Left lung (tissue), 10 donors: ENCODE data around the gene ATXN3L. TPM values are rescaled to one million over a fixed set of nuclear protein-coding genes. Genes with fewer than 3 reads are reported as not detected.

Source experiments
- ATAC-seq: fragments of 200-7000 bp; cut with Tn5 transposase; one replicate; pipeline ENCODE4 v1.9.1; 2020; ENCODE audit warnings: moderate library complexity
- DNase-seq, 4 donors: peaks; one replicate each; pipeline ENCODE4 v3.0.0-alpha.2; 2013 to 2020
- H3K27ac ChIP-seq, 2 donors: fragments of 200-600 bp; sonication (generic) in 1 of 2; one replicate each; pipeline versions ENCODE4 v1.5.0 to v1.8.0; 2020 to 2021
- H3K27me3 ChIP-seq, 2 donors: fragments of 200-600 bp; sonication (generic) in 1 of 2; one replicate each; pipeline versions ENCODE4 v1.5.0 to v1.8.0; 2020 to 2021
- H3K36me3 ChIP-seq, 2 donors: fragments of 200-600 bp; sonication (generic) in 1 of 2; one replicate each; pipeline versions ENCODE4 v1.5.0 to v1.8.0; 2020 to 2021
- H3K4me1 ChIP-seq, 2 donors: fragments of 200-600 bp; one replicate each; pipeline ENCODE4 v1.8.0; 2021
- H3K4me3 ChIP-seq, 2 donors: fragments of 200-600 bp; sonication (generic) in 1 of 2; one replicate each; pipeline versions ENCODE4 v1.5.0 to v1.8.0; 2020 to 2021; ENCODE audit warnings: mild to moderate bottlenecking in 1 of 2
- H3K9me3 ChIP-seq, 2 donors: fragments of 200-600 bp; sonication (generic) in 1 of 2; one replicate each; pipeline versions ENCODE4 v1.5.0 to v1.8.0; 2020 to 2021
- CTCF ChIP-seq, 2 donors: fragments of 200-600 bp; sonication (generic) in 1 of 2; IDR thresholded peaks; one replicate each; pipeline versions ENCODE4 v1.5.0 to v1.8.0; 2021; ENCODE audit warnings: antibody characterized with exemption in 2 of 2
- intact Hi-C, 2 donors: fragments of 100-400 bp; cut with DNase I; formaldehyde crosslinking; loops; one replicate each; pipeline versions ENCODE4 v1.11.2 to v1.14.2; 2022
- polyA plus RNA-seq, 6 donors: library from polyadenylated mRNA; unstranded; fragments of 120-200 nt; gene quantifications; one replicate each; pipeline ENCODE4 v1.2.1, GENCODE V29; 2013; ENCODE audit not compliant: insufficient read length in 6 of 6
- total RNA-seq, 2 donors: library from RNA; stranded (reverse); fragmentation: NEBNext Ultra II Directional; extraction: Animal tissue kit (Norgen Biotek cat#: 25700); gene quantifications; one replicate each; pipeline ENCODE4 v1.2.1, GENCODE V29; 2021
- donor health status: DM: no; HTN: yes; CAD: no.
- donor health status: DM: no; HTN: no; CAD: no.

The ATXN3L gene
- total and polyA plus RNA-seq, 8 donors = not detected

DNA sequence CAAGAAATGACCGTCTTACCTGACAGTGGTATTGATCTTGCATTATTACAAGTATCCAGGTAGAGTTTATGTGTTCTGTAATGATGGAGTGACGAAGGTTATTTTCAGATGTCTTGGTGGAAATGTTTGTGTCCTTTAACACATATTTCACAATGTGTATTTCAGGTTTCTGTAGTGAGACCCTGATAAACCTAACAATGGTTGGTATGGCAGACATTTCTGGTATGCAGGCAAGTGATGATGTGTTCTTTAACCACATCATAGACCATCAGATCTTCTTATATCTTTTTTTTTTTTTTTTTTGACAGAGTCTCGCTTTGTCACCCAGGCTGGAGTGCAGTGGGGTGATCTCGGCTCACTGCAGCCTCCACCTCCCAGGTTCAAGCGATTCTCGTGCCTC is 14.6 kb upstream of the ATXN3L start:
- no peak for TF ChIP-seq CTCF (IDR thresholded peaks at IDR 0.05)
- DNase-seq (no peak), ATAC-seq (no peak)
- Histone ChIP-seq H3K27me3 (no peaks in the 10 kb centered on the region), H3K36me3 (no peaks in the 10 kb centered on the region), H3K4me3 (no peak overlapping the region), H3K4me1 (no peaks in the 10 kb centered on the region), H3K9me3 (no peaks in the 10 kb centered on the region), H3K27ac (no peak overlapping the region)
- intact Hi-C loops = no loop called here

GRCh38 chrX:13330446-13330845 is 10.6 kb upstream of the ATXN3L start:
- no peak for TF ChIP-seq CTCF (IDR thresholded peaks at IDR 0.05)
- ATAC-seq (no peak), DNase-seq (no peak)
- no peak overlapping the region for H3K27ac ChIP-seq
- H3K27me3 ChIP-seq = no peaks in the 10 kb centered on the region
- H3K36me3 ChIP-seq = no peaks in the 10 kb centered on the region
- no peaks in the 10 kb centered on the region for H3K9me3 ChIP-seq
- H3K4me3 ChIP-seq = no peak overlapping the region
- no peaks in the 10 kb centered on the region for H3K4me1 ChIP-seq
- intact Hi-C loops = no loop called here

DNA sequence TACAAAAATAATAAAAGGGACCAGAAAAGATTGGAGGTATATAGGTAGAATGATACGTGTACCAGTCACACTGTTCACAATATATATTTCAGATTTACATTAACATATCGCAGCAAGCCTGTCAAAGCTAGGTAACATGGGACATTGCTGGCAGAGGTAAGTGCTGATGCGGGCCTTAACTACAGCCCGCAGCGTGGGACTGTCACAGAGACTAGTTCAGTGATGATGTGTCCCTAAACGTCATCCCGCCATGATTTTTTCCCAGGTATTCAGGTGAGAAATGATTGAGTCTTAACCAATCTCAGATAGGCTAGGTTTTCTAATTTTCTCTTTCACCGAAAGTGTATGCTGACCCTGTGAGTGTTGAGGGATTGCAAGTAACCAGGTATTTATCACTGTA is 7.8 kb upstream of the ATXN3L start:
- Histone ChIP-seq H3K4me3 (no peak overlapping the region), H3K27ac (no peak overlapping the region), H3K36me3 (no peaks in the 10 kb centered on the region), H3K4me1 (no peaks in the 10 kb centered on the region), H3K9me3 (no peaks in the 10 kb centered on the region), H3K27me3 (no peaks in the 10 kb centered on the region)
- intact Hi-C loops = no loop called here
- no peak for DNase-seq
- no peak for TF ChIP-seq CTCF (IDR thresholded peaks at IDR 0.05)
- no peak for ATAC-seq

DNA sequence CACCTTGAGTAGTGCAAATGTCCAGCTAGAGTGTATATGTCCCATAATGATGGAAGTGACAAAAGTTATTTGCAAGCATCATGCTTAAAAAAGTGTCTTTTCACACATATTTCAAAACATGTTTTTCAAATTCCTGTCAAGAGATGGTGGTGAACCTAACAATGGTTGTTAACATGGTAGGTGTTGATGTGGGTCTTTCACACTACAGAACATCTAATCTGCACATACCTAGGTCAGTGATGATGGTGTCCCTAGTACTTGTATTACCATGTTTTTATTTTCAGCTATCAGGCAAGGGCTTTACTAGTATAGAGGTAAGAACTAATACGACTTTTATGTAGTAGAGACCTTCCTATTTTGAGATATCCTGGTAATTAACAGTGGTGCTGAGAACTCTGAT is 3.4 kb upstream of the ATXN3L start:
- H3K27me3 ChIP-seq = peaks cover 0 to 4% of the 10 kb centered on the region in 2 donors
- H3K9me3 ChIP-seq = no peaks in the 10 kb centered on the region
- ATAC-seq = no peak
- H3K36me3 ChIP-seq = no peaks in the 10 kb centered on the region
- no peak overlapping the region for H3K27ac ChIP-seq
- H3K4me3 ChIP-seq = no peak overlapping the region
- no peak for TF ChIP-seq CTCF (IDR thresholded peaks at IDR 0.05)
- intact Hi-C loops = no loop called here
- H3K4me1 ChIP-seq = no peaks in the 10 kb centered on the region
- DNase-seq = no peak

GRCh38 chrX:13317366-13317765 is 2.5 kb downstream of the ATXN3L start:
- intact Hi-C loops = no loop called here

More at GRCh38 chrX:13317366-13317765, 2.5 kb downstream of the ATXN3L start:
- no peak for DNase-seq
- TF ChIP-seq CTCF (IDR thresholded peaks at IDR 0.05) = no peak
- Histone ChIP-seq H3K4me3 (no peak overlapping the region), H3K27ac (no peak overlapping the region), H3K4me1 (no peaks in the 10 kb centered on the region), H3K9me3 (no peaks in the 10 kb centered on the region), H3K36me3 (no peaks in the 10 kb centered on the region), H3K27me3 (peaks cover 0 to 4% of the 10 kb centered on the region in 2 donors)
- ATAC-seq = no peak
